Brain microvascular endothelial cell (primary cell): ENCODE measurements around the gene CHD9NB.
"Not testable (repeated sequence)": the region's sequence is repeated elsewhere in the genome, so short reads cannot be mapped to it uniquely, and the experiment has no call there.

Experiments
- DNase-seq: peaks from one replicate; pipeline ENCODE4 v3.0.0-alpha.2; 2020
- H3K27ac ChIP-seq: fragments of 250-450 bp; sonication (Bioruptor Pico); 2 replicates; pipeline ENCODE4 v1.5.1; 2020; ENCODE audit warnings: mild to moderate bottlenecking, moderate library complexity
- H3K27me3 ChIP-seq: fragments of 250-450 bp; sonication (Bioruptor Pico); replicated peaks from 2 replicates; pipeline ENCODE4 v1.5.1; 2020; ENCODE audit warnings: mild to moderate bottlenecking
- H3K36me3 ChIP-seq: fragments of 250-450 bp; sonication (Bioruptor Pico); replicated peaks from 2 replicates; pipeline ENCODE4 v1.5.1; 2020; ENCODE audit warnings: mild to moderate bottlenecking
- H3K4me3 ChIP-seq: 2 replicates; pipeline ENCODE4 v1.5.1; 2011; ENCODE audit warnings: low read depth, mild to moderate bottlenecking, control low read depth, low read length, moderate library complexity
- CTCF ChIP-seq: IDR thresholded peaks from 2 replicates; pipeline ENCODE4 v1.5.1; 2011; ENCODE audit warnings: low read depth, mild to moderate bottlenecking, moderate library complexity, low read length, control low read depth, inconsistent platforms; ENCODE audit errors: missing control alignments
- in situ Hi-C: cut with HindIII; loops from 2 replicates; pipeline ENCODE4 v1.10.0; 2017; ENCODE audit warnings: low sequenced_read_pairs, low pct_ligation_motif_present

CHD9NB gene

GRCh38 chr16:53057658-53058057, 5.0 kb upstream of the CHD9NB start:
- H3K4me3 ChIP-seq: no peak overlapping the region
- no peak for TF ChIP-seq CTCF

GRCh38 chr16:53056392-53056881, 3.7 kb upstream of the CHD9NB start:
- no peak for TF ChIP-seq CTCF
- Histone ChIP-seq H3K36me3 (no peaks in the 10 kb centered on the region), H3K27ac (peak overlapping the region; percentile 61), H3K4me3 (no peak overlapping the region), H3K27me3 (no peaks in the 10 kb centered on the region)
- peak; percentile 83 for DNase-seq
- in situ Hi-C loops: no loop called here

More at GRCh38 chr16:53057658-53058057, 5.0 kb upstream of the CHD9NB start:
- no peak for DNase-seq
- Histone ChIP-seq H3K27me3 (no peaks in the 10 kb centered on the region), H3K36me3 (no peaks in the 10 kb centered on the region), H3K27ac (no peak overlapping the region)
- in situ Hi-C loops: no loop called here

- Histone ChIP-seq H3K36me3 (no peaks in the 10 kb centered on the region), H3K27ac (peak overlapping the region; percentile 61), H3K4me3 (peak overlapping the region; percentile 80), H3K27me3 (no peaks in the 10 kb centered on the region)
- in situ Hi-C loops: no loop called here
- peak; percentile 82 for DNase-seq
- no peak for TF ChIP-seq CTCF
These were observed 3.1 kb upstream of the CHD9NB start for GRCh38 chr16:53055541-53056391.

GRCh38 chr16:53054670-53055485, 2.2 kb upstream of the CHD9NB start, which contains the start of gene CHD9:
CHD9 (plus strand) TSS chr16:53054991; CDS start chr16:53156090, 101,099 bp downstream.
- TF ChIP-seq CTCF: peak; percentile 77
- Histone ChIP-seq H3K4me3 (peak within 1 kb of the TSS; percentile 80), H3K27me3 (no peaks in the 10 kb centered on the region), H3K36me3 (no peaks in the 10 kb centered on the region), H3K27ac (peak within 1 kb of the TSS; percentile 61)
- in situ Hi-C loops: no loop called here
- peak; percentile 61 for DNase-seq

GRCh38 chr16:53053967-53054669, 1.4 kb upstream of the CHD9NB start:
- DNase-seq: peak; percentile 9
- H3K36me3 ChIP-seq: no peaks in the 10 kb centered on the region
- H3K27me3 ChIP-seq: no peaks in the 10 kb centered on the region
- in situ Hi-C loops: no loop called here
- H3K4me3 ChIP-seq: peak overlapping the region; percentile 80
- peak overlapping the region; percentile 26 for H3K27ac ChIP-seq
- no peak for TF ChIP-seq CTCF

GRCh38 chr16:53051255-53051654, 1.4 kb downstream of the CHD9NB start:
- H3K27ac ChIP-seq, in situ Hi-C loops, H3K4me3 ChIP-seq, DNase-seq, H3K27me3 ChIP-seq, H3K36me3 ChIP-seq: not testable (repeated sequence)
